ENCODE data around the gene NFRKB.
A peak's percentile ranks its signal among the peaks of the same experiment; 100 is the strongest.
"Not testable (repeated sequence)": the region's sequence is repeated elsewhere in the genome, so short reads cannot be mapped to it uniquely, and the experiment has no call there.

The NFRKB gene

GRCh38 chr11:129888451-129888850, 6.9 kb downstream of the NFRKB start:
- FAIRE-seq: no peak

- FAIRE-seq: no peak
These were observed 10.0 kb downstream of the NFRKB start for GRCh38 chr11:129885381-129885780.

GRCh38 chr11:129884581-129884980, 10.8 kb downstream of the NFRKB start:
- FAIRE-seq: no peak

GRCh38 chr11:129881570-129882170, 13.7 kb downstream of the NFRKB start:
- FAIRE-seq: no peak

- FAIRE-seq: no peak
These were observed 15.1 kb downstream of the NFRKB start for GRCh38 chr11:129880311-129880710.

- no peak for FAIRE-seq
These were observed 23.5 kb downstream of the NFRKB start for GRCh38 chr11:129871914-129872313.

GRCh38 chr11:129868626-129869025, 26.8 kb downstream of the NFRKB start:
- FAIRE-seq: not testable (repeated sequence)

GRCh38 chr11:129866311-129866710, 29.1 kb downstream of the NFRKB start:
- no peak for FAIRE-seq

GRCh38 chr11:129865701-129866100, 29.7 kb downstream of the NFRKB start:
- no peak for FAIRE-seq

GRCh38 chr11:129864811-129865210, 30.6 kb downstream of the NFRKB start:
- no peak for FAIRE-seq

- FAIRE-seq: no peak
These were observed 33.5 kb downstream of the NFRKB start for GRCh38 chr11:129861702-129862522.

- no peak for FAIRE-seq
These were observed 39.3 kb downstream of the NFRKB start for GRCh38 chr11:129856036-129856435.

GRCh38 chr11:129855086-129855485, 40.3 kb downstream of the NFRKB start:
- FAIRE-seq: no peak

- FAIRE-seq: no peak
These were observed 41.1 kb downstream of the NFRKB start for GRCh38 chr11:129854232-129854805.

GRCh38 chr11:129853518-129854231, 41.7 kb downstream of the NFRKB start:
- FAIRE-seq: peak; percentile 41

GRCh38 chr11:129852125-129852740, 43.1 kb downstream of the NFRKB start:
- no peak for FAIRE-seq

GRCh38 chr11:129849447-129850130, 45.8 kb downstream of the NFRKB start:
- FAIRE-seq: no peak

- not testable (repeated sequence) for FAIRE-seq
These were observed 48.0 kb downstream of the NFRKB start for GRCh38 chr11:129847361-129847760.

GRCh38 chr11:129846508-129847335, 48.7 kb downstream of the NFRKB start:
- FAIRE-seq: no peak
